ENCODE results near the gene NDUFC1.
"Not testable (repeated sequence)": the region's sequence is repeated elsewhere in the genome, so short reads cannot be mapped to it uniquely, and the experiment has no call there.

NDUFC1 gene

GRCh38 chr4:139324620-139325019, 22.3 kb upstream of the NDUFC1 start:
- no peak for DNase-seq (ENCODE audit: extremely low read depth, low read depth)
- no peak overlapping the region for H3K4me3 ChIP-seq (replicated peaks; ENCODE audit: low read depth, low read length)
- TF ChIP-seq, protein P1, sequence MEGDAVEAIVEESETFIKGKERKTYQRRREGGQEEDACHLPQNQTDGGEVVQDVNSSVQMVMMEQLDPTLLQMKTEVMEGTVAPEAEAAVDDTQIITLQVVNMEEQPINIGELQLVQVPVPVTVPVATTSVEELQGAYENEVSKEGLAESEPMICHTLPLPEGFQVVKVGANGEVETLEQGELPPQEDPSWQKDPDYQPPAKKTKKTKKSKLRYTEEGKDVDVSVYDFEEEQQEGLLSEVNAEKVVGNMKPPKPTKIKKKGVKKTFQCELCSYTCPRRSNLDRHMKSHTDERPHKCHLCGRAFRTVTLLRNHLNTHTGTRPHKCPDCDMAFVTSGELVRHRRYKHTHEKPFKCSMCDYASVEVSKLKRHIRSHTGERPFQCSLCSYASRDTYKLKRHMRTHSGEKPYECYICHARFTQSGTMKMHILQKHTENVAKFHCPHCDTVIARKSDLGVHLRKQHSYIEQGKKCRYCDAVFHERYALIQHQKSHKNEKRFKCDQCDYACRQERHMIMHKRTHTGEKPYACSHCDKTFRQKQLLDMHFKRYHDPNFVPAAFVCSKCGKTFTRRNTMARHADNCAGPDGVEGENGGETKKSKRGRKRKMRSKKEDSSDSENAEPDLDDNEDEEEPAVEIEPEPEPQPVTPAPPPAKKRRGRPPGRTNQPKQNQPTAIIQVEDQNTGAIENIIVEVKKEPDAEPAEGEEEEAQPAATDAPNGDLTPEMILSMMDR (IDR thresholded peaks at IDR 0.05; ENCODE audit: low read depth, low read length, missing control alignments) = no peak

- not testable (repeated sequence) for H3K4me3 ChIP-seq (replicated peaks; ENCODE audit: low read depth, low read length); DNase-seq (ENCODE audit: extremely low read depth, low read depth)
Observed at GRCh38 chr4:139322541-139322940, 20.3 kb upstream of the NDUFC1 start.

- not testable (repeated sequence) for DNase-seq (ENCODE audit: extremely low read depth, low read depth)
Observed at GRCh38 chr4:139322070-139322469, 19.8 kb upstream of the NDUFC1 start.

DNA sequence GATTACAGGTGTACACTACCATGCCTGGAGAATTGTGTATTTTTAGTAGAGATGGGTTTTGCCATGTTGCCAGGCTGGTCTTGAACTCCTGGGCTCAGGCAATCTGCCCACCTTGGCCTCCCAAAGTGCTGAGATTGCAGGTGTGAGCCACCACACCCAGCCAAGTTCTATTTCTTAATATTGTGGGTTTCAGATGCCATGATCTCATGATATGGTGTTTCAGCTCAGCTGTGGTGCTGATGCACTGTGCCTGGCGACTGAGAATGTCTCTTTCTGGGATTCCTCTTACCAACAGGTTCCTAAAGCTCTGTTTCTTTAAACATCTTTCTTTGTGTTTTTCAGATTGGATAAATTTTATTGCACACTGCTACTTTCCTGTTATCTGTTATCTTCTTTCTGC, 17.3 kb upstream of the NDUFC1 start:
- no peak overlapping the region for H3K4me3 ChIP-seq (replicated peaks; ENCODE audit: low read depth, low read length)
- TF ChIP-seq, protein P1 (IDR thresholded peaks at IDR 0.05; ENCODE audit: low read depth, low read length, missing control alignments) = no peak
- DNase-seq (ENCODE audit: extremely low read depth, low read depth) = no peak

More at GRCh38 chr4:139322070-139322469, 19.8 kb upstream of the NDUFC1 start:
- H3K4me3 ChIP-seq (replicated peaks; ENCODE audit: low read depth, low read length) = not testable (repeated sequence)

DNA sequence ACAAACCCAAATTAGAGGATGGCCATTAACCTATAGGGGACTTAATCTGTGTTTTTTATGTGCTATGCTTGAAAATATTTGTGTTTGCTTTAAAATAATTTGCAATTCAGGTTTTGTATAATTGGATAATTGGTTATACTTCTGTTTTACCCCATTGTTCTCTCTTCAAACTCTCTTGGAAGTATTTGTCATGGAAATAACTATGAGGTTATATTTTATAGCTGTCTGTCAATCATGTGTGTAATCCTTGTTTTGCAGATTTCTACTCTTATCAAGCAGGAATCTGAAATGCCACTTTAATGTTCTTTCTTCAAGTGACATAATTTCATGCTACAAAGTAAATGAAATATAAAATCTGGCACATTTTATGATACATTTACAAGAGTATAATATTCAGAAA, 15.4 kb upstream of the NDUFC1 start:
- no peak overlapping the region for H3K4me3 ChIP-seq (replicated peaks; ENCODE audit: low read depth, low read length)
- TF ChIP-seq, protein P1 (IDR thresholded peaks at IDR 0.05; ENCODE audit: low read depth, low read length, missing control alignments) = no peak
- DNase-seq (ENCODE audit: extremely low read depth, low read depth) = no peak

- H3K4me3 ChIP-seq (replicated peaks; ENCODE audit: low read depth, low read length) = no peak overlapping the region
- no peak for DNase-seq (ENCODE audit: extremely low read depth, low read depth)
- TF ChIP-seq, protein P1 (IDR thresholded peaks at IDR 0.05; ENCODE audit: low read depth, low read length, missing control alignments) = no peak
Observed at GRCh38 chr4:139316733-139317132, 14.5 kb upstream of the NDUFC1 start.

- TF ChIP-seq, protein P1 (IDR thresholded peaks at IDR 0.05; ENCODE audit: low read depth, low read length, missing control alignments) = no peak
- no peak for DNase-seq (ENCODE audit: extremely low read depth, low read depth)
Observed at GRCh38 chr4:139315221-139315675, 13.0 kb upstream of the NDUFC1 start.

GRCh38 chr4:139314047-139314800, 11.9 kb upstream of the NDUFC1 start:
- DNase-seq (ENCODE audit: extremely low read depth, low read depth) = no peak
- no peak overlapping the region for H3K4me3 ChIP-seq (replicated peaks; ENCODE audit: low read depth, low read length)
- TF ChIP-seq, protein P1 (IDR thresholded peaks at IDR 0.05; ENCODE audit: low read depth, low read length, missing control alignments) = no peak

More at GRCh38 chr4:139315221-139315675, 13.0 kb upstream of the NDUFC1 start:
- no peak overlapping the region for H3K4me3 ChIP-seq (replicated peaks; ENCODE audit: low read depth, low read length)

DNA sequence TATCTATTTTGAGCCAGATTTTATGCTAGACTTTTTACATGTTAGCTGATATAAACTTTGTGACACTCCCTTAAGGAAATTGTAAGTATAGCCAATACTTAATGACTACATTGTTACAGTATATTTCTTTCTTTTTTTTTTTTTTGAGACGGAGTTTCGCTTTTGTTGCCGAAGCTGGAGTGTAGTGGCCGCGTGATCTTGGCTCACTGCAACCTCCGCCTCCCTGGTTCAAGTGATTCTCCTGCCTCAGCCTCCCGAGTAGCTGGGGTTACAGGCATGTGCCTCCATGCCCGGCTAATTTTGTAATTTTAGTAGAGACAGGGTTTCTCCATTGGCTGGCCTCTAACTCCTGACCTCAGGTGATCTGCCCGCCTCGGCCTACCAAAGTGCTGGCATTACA, 11.1 kb upstream of the NDUFC1 start:
- not testable (repeated sequence) for DNase-seq (ENCODE audit: extremely low read depth, low read depth)

More for the DNA sequence above, 11.1 kb upstream of the NDUFC1 start:
- not testable (repeated sequence) for H3K4me3 ChIP-seq (replicated peaks; ENCODE audit: low read depth, low read length)
